NCI-H748 (cell line): ENCODE data around the gene SUSD6.

Source experiments
- DNase-seq: peaks from one replicate; lab custom pipeline; 2025; ENCODE audit not compliant: unreplicated experiment; lab: John Stamatoyannopoulos, UW

SUSD6 gene, protein sequence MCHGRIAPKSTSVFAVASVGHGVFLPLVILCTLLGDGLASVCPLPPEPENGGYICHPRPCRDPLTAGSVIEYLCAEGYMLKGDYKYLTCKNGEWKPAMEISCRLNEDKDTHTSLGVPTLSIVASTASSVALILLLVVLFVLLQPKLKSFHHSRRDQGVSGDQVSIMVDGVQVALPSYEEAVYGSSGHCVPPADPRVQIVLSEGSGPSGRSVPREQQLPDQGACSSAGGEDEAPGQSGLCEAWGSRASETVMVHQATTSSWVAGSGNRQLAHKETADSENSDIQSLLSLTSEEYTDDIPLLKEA

DNA sequence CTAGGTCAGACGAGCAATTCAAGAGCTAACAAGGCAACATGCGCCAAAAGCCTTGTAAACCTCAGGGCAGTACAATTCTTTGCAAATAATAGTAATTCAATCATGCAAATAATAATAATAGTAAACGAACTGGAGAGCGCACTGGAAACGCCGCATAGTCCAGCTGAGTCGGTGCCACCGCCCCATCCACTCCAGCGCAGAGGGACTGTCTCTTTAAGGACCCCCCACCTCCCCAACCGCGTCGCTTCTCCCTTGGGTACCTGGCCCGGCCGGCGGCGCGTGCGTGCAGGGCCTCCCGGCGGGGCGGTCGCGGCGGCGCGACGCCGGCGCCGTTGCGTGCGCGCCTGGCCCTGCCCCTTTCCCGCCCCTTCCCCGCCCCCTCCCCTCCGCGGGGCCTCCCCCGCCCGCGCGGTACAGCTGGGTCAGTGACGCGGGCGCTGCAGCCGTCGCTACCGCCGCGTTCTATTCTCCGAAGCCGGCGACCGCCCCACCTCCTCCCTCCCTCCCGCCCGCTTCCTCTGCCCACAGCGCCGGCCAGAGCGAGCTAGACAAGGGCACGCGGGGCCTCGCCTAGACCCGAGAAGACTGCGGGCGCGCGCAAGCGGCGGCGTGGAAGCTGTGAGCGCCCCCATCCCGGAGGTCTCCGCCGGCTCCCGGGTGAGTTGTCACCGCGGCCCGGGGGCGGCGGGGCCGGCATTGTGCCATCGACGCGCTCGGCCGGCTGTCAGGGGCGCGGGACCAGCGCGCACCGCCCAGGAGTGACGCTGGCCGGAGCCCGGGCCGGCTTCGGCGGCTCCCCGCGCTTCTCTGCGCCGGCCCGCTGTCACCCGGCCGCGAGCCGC is at the start of gene SUSD6:
TSS of gene SUSD6 (plus strand) at position 425 of the 842 bp plus-strand sequence. CDS start 46,997 bp downstream, outside the sequence.
- peak; percentile 95 for DNase-seq

DNA sequence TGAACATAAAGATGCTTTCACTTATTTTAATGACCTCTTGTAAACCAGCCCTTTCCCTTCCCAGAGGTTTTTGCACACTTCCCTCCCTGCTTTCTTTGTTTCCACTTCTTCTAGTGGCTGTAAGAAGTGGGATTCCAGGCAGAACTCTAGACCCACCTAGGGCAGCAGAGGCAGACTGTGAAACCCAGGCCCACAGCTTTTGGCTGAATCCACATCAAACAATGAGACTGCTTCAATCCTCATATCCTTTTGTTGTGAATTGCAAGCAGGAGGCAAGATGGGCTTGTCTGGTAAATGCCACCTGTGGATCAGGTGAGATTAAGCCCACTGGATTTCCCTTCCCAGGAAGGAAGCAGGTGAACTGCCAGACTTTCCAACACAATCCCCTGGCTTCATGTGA is 49.5 kb upstream of the SUSD6 start:
- DNase-seq = no peak

DNA sequence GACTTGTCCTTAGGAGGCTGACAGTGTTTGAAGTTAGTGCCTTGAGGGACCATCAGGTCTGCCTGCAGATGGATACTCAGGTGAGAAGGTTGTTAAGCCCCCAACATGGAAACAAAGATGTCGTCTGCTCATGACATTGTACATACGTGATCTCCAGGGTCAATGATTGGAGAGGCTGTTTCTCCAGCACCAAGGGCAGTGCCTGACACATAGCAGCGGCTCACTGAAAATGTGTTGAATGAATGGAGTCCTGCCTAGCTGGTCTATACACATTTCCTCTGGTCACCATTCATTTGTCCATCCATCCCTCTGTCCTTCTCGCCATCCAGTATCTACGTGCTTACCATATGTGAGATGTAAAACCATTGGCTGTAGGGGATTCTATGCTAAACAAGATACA is 43.8 kb upstream of the SUSD6 start:
- DNase-seq = no peak

DNA sequence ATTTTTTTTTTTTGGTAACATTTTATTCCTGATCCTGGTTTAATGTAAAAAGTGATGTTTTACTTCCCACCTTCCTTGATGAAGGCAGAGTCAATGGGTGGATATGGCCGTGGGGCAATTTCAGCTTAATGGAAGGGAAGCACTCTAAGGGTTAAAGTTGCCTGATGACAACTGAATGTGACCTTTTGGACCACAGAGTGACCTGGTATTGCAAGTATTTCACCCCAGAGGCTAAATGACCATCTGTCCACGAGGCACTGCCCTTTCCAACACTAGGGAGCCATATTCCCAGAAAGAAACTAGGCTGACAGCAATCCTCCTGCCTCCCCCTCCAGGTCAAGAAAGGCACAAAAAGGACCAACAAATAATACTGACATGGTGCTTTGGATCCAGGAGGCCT is 41.5 kb upstream of the SUSD6 start:
- DNase-seq = no peak

DNA sequence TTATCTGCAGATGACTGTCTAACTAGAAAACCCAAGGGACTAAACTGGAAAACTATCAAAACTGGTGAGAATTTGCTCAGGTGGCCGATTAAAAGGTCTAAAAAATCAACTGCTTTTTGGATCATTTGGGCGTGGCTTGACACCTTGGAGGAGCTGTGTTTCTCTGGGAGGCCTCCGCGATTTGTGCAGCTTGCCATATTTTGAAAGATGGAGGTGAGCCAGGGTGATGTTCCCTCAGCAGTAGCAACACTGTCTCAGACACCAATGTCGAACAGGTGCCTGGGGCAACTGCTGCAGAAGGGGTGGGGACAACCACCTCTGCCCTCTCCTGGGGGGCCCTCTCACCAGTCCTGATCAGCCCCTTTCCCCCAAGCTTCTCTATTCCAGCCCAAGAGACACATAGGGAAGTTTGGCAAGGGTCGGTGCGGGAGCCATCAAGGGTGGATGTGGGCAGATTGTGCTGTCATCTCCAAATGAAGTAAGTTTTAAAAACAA is 40.5 kb upstream of the SUSD6 start:
- no peak for DNase-seq

DNA sequence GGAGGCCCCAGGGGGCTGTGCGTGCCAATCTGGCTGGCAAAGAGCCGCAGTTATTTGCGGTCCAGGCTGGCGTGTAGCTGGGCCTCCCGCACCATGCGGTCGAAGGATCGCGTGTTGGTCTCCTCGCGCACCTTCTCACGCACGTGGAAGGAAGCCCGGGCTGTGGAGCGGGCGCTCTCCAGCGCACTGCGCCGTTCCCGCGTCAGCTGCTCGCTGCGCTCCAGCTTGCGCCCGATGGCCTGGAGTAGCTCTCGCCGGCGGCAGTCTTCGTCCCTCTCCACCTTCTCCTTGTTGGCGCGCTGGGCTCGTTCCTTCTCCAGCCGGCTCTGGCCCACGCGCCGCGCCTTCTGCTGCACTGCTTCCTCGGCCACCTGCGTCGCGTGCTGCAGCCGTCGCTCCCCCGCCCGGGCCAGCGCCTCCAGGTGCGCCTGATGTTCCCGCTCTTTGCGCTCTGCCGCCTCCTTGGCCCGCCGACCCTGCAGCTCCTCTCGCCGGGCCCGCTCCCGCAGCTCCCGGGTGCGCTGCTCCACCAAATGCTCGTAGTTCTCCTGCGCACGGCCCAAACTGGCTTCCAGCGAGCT is 39.9 kb upstream of the SUSD6 start:
- no peak for DNase-seq

DNA sequence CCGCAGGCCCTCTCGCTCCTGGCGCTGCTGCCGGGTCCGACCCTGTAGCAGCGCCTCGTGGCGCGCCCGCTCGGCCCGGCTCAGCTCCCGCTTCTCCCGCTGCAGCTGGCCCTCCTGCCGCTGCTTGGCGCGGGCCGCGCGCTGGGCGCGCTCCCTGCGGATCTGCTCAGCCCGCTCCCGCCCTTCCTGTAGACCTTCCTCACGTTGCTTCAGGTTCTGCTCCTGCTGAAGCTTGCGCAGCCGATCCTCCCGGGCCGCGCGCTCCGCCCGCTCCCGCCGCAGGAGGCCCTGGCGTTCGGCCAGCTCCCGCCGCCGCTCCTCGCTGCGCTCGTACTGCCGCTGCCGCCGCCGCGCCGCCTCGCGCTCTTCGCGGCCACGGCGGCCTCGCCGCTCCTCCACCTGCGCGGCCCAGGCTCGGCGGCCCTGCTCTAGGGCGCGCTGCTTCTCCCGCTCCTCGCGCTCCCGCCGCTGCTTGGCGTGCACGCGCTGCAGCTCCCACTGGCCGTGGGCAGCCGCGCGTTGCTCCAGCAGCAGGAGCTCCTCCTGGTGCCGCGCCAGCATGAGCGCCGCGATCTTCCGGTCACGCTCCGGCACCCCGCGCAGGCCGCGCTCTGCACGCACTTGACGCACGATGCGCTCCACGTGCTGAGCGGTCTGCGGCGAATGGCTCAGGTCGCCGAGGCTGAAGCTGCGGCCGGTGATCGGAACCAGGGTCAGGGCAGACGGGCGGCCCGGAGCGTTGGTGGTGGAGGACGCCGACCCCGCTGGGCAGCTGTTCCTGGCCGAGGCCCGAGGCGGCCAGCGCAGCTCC is 39.2 kb upstream of the SUSD6 start:
- DNase-seq = peak; percentile 92

DNA sequence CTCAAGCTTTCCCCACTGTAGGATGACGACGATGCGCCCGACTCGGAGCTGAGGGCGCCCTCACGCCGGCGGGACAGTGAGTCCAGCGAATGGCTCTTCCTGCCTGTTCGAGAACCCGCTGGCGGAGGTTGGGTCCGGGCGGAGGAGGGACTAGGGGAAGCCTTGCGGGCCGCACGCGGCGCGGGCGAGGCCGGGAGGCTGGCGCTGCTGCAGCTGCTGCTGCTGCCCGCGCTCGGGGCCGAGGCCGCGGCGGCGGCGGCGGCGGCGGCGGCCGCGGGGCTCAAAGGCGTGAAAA is 38.6 kb upstream of the SUSD6 start:
- no peak for DNase-seq

DNA sequence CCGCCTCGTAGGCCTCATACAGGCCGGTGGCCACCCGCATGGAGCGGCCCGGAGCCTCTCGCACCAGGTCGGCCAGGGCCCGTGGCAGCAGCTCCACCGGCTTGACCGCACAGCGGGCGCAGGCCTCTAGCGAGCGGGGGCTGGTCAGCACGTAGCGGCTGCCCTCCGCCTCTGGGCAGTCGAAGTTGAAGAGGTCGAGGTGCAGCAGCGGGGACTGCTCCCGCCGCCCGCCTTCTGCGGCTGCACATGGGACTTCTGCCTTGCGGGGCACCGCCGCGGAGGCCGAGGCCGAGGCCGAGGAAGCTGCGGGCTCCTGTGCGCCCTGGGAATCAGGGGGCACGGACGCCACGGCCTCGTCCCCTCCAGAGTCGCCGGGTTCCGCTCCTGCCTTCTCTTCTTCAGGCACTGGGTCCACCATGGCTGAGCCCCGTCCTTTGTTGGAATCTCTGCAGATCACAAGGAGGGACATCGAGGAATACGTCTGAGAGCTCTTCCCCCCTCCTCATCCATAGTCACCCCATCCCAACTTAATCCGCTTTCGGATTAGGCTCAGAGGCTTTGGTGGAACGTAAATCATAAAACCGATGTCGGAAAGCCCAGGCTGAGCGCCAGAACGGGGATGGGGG is 38.1 kb upstream of the SUSD6 start:
- DNase-seq = no peak

DNA sequence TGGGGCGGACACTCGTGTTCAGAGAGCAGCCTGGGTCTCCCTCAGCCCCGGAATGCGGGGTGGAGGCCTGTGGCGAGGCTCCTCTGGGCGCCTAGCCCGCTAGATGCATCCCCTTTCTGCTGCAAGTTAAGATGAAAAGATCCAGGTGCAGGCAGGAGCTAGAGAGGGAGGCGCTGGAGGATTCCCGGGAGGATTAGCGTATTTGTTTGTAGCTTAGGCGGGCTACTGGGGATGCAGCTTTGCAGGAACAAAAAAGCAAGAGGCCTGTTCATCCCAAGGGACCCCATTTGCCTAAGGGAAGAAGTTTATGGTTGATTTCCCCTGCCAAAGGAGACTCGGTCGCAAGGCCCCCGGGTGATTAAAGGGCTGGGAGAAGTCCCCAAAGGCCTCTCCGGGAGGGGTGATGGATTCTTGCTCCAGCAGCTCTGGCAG is 37.5 kb upstream of the SUSD6 start:
- peak; percentile 77 for DNase-seq

DNA sequence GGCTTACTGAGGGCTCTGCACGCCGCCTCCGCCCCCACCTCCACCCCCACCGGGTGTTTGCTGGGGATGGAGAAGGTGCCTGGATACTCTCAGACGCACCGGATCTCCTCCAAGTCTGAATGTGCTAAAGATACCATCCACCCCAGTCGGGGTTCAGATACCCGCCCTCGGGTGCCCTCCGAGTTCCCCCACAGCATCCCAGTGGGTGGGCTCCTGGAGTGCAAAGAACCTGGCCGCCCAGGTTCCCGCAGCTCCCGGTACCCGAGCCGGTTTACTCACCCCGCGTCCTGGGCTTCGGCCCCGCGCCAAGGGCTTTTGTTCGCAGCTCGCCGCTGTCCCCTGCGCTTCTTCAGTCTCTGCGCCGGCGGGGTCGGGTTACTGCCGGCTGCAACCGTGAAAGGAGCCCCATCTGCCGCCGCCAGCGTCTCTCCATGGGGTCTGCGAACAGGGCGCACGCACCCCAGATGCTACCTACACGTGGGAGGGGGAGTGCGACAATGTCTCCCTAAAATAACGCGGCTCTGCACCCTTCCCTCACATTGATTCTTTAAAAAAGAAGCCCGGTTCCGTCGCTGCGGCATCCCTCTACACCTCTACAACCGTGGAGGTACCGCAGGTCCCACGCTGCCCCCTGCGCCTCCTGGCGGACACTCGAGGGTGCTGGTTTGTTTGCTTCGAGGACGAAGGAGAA is 37.0 kb upstream of the SUSD6 start, which contains the start of gene CCDC177:
TSS of gene CCDC177 (minus strand) at position 609 of the 691 bp plus-strand sequence. CDS start 1,249 bp downstream, outside the sequence.
- DNase-seq = peak; percentile 88

DNA sequence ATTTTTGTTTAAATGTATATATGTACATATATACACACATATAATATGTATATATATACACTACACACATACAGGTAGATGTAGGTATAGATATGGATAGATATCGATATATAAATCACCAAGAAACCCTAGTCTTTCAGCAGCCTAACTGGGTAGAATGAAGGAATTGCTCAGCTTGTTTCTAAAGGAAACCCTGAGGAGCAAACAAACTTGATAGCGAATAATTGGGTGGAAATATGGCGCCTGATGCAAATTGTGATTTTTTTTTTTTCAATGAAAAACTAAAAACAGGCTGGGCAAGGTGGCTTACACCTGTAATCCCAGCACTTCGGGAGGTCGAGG is 36.5 kb upstream of the SUSD6 start:
- DNase-seq = peak; percentile 44

DNA sequence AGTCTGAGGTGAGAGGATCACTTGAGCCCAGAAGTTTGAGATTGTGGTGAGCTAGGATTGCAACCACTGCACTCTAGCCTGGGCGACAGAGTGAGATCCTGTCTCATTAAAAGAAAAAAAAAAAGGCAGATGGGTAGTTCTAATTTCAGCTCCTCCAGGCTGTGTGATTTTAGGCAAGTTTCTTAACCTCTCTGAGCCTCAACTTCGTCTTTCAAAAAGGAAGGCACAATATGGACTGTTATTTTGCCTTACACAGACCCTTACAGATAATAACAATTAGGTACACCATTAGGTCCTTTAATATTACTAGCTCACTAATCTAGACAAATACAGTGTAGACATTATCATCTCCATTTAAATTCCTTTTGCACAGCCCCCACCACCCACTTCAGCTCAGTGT is 31.9 kb upstream of the SUSD6 start:
- DNase-seq = no peak

DNA sequence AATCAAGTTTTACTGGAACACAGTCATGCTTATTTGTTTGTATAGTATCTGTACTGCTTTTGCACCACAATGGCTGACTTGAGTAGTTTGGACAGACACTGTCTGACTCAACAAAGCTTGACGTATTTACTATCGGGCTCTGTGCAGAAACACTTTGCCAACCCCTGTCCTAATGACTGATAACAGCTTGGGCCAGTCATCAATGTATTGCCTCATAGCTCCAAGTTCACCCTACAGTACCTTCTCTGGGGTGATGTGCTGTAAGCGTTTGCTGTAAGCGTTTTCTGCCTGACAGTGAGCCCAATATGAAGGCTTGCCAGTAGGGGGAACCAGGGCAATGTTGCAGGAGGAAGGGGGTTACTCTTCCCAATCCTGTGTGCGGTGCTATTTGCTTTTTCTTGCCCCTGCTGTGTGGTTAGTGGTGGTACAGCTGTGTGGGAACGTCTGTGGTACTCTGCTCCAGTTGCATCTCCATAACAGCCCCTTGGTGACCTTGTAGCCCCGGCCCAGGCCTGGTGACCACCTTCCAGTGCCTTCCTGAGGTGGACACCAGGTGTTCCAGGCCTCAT is 31.3 kb upstream of the SUSD6 start:
- DNase-seq = peak; percentile 59

DNA sequence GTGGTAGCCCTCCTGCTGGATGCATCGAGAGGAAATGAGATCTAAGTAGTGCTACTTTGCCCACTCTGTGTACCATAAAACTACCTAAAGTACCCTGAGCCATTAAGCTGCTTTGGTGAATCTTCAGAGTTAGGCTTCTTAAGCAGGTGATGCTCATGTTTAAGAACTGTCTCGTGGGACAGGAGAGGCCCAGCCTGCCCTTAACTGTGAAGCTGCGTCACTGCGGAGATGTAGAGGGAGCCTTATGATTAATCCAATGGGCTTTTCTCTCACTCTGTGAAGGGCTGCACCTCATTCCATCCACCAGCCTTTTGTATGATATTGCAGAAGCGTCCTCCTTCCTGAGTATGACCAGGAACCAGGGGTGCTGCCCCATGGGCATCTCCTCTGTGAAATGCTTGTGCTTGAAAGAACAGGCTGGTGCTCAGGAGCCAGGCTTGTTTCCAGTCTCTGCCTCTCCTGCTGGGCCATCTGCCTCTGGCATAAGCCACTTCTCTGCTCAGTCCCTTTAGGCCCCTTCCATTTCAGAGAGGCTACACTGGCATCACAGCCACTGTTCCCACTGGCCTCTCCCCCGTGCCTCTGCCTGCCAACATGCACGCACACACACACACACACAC is 30.0 kb upstream of the SUSD6 start:
- no peak for DNase-seq

DNA sequence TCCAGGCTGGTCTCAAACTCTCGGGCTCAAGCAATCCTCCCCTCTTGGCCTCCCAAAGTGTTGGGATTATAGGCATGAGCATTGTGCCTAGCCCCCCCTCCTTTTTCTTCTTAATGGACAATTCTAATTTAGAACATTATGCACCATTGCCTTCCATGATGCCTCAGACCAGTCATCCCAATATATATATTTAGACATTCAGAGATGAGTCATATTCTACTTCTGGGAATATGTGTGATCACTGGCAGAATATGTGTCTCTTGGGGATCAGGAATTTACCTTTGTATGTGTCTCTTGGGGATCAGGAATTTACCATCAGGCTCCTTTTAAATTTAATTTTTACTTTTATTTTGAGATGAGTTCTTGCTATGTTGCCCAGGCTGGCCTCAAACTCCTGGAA is 29.2 kb upstream of the SUSD6 start:
- no peak for DNase-seq

DNA sequence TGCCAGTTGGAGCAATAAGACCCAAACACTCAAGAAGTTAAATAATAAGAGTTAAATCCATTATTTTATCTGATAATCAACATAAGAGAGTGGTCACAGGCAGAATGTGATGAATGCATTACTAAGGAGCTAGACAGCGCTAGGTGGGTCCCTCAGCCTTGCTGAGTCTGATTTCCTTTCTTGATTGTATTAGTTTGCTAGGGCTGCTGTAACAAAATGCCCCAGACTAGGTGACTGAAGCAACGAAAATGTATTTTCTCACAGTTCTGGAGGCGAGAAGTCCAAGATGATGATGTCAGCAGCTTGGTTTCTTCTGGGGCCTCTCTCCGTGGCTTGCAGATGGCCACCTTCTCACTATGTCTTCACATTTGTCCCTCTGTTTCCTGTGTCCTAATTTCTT is 28.6 kb upstream of the SUSD6 start:
- DNase-seq = no peak

DNA sequence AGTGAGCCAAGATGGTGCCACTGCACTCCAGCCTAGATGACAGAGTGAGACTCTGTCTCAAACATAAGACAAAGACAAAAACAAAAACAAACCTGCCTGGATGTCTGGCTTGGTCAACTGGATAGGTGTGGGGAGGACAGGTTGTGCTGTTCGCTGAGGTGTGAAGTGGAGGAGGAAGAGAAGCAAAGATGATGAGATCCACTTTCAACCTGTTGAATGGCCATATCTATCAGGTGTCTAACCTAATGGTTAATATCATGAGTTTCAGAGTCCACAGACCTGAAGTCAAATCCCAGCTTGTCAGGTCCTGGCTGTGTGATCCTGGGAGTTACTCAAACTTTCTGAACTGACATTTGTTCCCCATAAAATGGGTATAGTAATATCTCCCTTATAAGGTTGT is 27.0 kb upstream of the SUSD6 start:
- DNase-seq = no peak

DNA sequence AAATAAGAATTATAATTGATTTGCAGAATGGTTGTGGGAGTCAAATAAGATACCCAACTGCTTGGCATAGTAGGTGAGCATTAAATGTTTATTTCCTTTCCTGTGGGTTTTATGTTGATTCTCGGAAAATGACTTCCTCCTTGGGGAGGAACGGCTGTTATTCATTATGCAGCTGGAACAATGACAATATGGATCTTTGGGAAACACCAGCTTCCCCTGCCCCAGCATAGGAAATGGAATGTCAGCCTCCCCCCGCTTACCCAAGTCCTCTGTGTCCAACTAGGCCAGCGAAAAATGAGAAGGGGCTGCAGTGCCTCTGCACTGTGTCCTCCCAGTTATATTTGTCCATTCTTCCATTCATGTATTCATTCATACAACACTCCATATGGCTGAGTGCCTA is 25.0 kb upstream of the SUSD6 start:
- no peak for DNase-seq
